OCI-LY7 (cell line): ENCODE results near the gene FMR1. TPM values are rescaled to one million over a fixed set of nuclear protein-coding genes. Genes with fewer than 3 reads are reported as not detected.

Experiments used
- Bru-seq: library from RNA; stranded (reverse); fragments of 400-500 nt; gene quantifications from one replicate; lab custom pipeline; 2021; lab: Mats Ljungman, UMichigan
- BruChase-seq, 2 experiments: library from RNA; stranded (reverse); fragments of 400-500 nt; gene quantifications; one replicate each; lab custom pipeline; 2021; lab: Mats Ljungman, UMichigan
- BruUV-seq: library from RNA; stranded (reverse); fragments of 400-500 nt; replicated peaks from 2 replicates; lab custom pipeline; 2021; lab: Mats Ljungman, UMichigan
- CTCF ChIA-PET: fragments of 300-600 bp; sonication (Branson Sonifier 250); formaldehyde crosslinking; loops from one replicate; lab custom pipeline; 2022; ENCODE audit warnings: antibody characterized with exemption; ENCODE audit not compliant: unreplicated experiment; lab: Charles Lee
- POLR2A ChIA-PET: fragments of 300-600 bp; sonication (Branson Sonifier 250); formaldehyde crosslinking; loops from one replicate; lab custom pipeline; 2022; ENCODE audit warnings: antibody characterized with exemption; lab: Charles Lee
- DNase-seq: peaks from one replicate; pipeline ENCODE4 v3.0.0-alpha.2; 2015; ENCODE audit warnings: low spot score
- H2AFZ ChIP-seq: fragments of 200-600 bp; sonication (generic), shearing (Covaris generic); 2 replicates; pipeline ENCODE4 v1.6.1; 2014; ENCODE audit warnings: mild to moderate bottlenecking, antibody characterized with exemption, low read length, moderate library complexity
- H3K27ac ChIP-seq: fragments of 200-600 bp; sonication (generic); 2 replicates; pipeline ENCODE4 v1.5.1; 2014; ENCODE audit warnings: mixed run types, low read depth, mild to moderate bottlenecking, moderate library complexity, low read length, inconsistent platforms; ENCODE audit not compliant: poor library complexity, severe bottlenecking
- H3K36me3 ChIP-seq: fragments of 200-600 bp; sonication (generic); 2 replicates; pipeline ENCODE4 v1.6.1; 2014; ENCODE audit warnings: mild to moderate bottlenecking, antibody characterized with exemption, low read length, moderate library complexity, mixed read lengths; ENCODE audit not compliant: insufficient read depth
- H3K4me1 ChIP-seq: fragments of 200-600 bp; sonication (generic); 2 replicates; pipeline ENCODE4 v1.5.1; 2014; ENCODE audit warnings: mild to moderate bottlenecking, low read length; ENCODE audit not compliant: insufficient read depth, poor library complexity, severe bottlenecking
- H3K4me2 ChIP-seq: fragments of 200-600 bp; sonication (generic); 2 replicates; pipeline ENCODE4 v1.6.1; 2014; ENCODE audit warnings: mild to moderate bottlenecking, low read length
- H3K4me3 ChIP-seq: fragments of 200-600 bp; sonication (generic); 2 replicates; pipeline ENCODE4 v1.5.1; 2014; ENCODE audit warnings: mild to moderate bottlenecking, low read depth, low read length; ENCODE audit not compliant: poor library complexity, severe bottlenecking
- H3K79me2 ChIP-seq: fragments of 200-600 bp; sonication (generic); 2 replicates; pipeline ENCODE4 v1.6.1; 2016; ENCODE audit warnings: low read depth, mild to moderate bottlenecking, low read length, moderate library complexity, mixed read lengths; ENCODE audit not compliant: insufficient read depth
- H3K9me2 ChIP-seq: fragments of 200-600 bp; sonication (generic); 2 replicates; pipeline ENCODE4 v1.6.1; 2016; ENCODE audit warnings: mild to moderate bottlenecking, low read length, mixed read lengths; ENCODE audit not compliant: insufficient read depth
- H3K9me3 ChIP-seq: fragments of 200-600 bp; sonication (generic); 2 replicates; pipeline ENCODE4 v1.6.1; 2014; ENCODE audit warnings: mild to moderate bottlenecking, mixed run types, low read length, mixed read lengths
- H4K20me1 ChIP-seq: fragments of 200-600 bp; sonication (generic); 2 replicates; pipeline ENCODE4 v1.6.1; 2014; ENCODE audit warnings: mild to moderate bottlenecking, antibody characterized with exemption, low read length, moderate library complexity, mixed read lengths; ENCODE audit not compliant: insufficient read depth
- CTCF ChIP-seq: fragments of 200-600 bp; sonication (generic); conservative IDR thresholded peaks from 2 replicates; pipeline ENCODE4 v1.5.1; 2014; ENCODE audit warnings: mild to moderate bottlenecking, antibody characterized with exemption, low read length, moderate library complexity, mixed read lengths
- EZH2phosphoT487 ChIP-seq: fragments of 200-600 bp; sonication (generic); IDR thresholded peaks from 2 replicates; pipeline ENCODE4 v1.6.1; 2018; ENCODE audit warnings: low read depth, borderline replicate concordance, mild to moderate bottlenecking, mixed run types, antibody characterized with exemption, low read length, moderate library complexity, mixed read lengths
- intact Hi-C: fragments of 100-400 bp; cut with micrococcal nuclease; formaldehyde crosslinking; loops from one replicate; pipeline ENCODE4 v1.10.0; 2022; ENCODE audit not compliant: unreplicated experiment
- long read RNA-seq: library from polyadenylated mRNA; stranded (forward); transcript quantifications from one replicate; pipeline ENCODE4 v2.0.0, GENCODE V29; 2022
- total RNA-seq, 2 experiments: library from RNA; depleted of rRNA in 1 of 2; stranded (reverse); fragments of >200 nt in 1 of 2; shearing (Covaris generic) in 1 of 2; gene quantifications; 2 replicates each; pipeline ENCODE4 v1.2.3, GENCODE V29; 2014 to 2022

Gene FMR1
- total RNA-seq (2014; rRNA removed; shearing (Covaris generic)) (19.6 and 39.6 TPM in 2 replicates), total RNA-seq (2022) (46.7 and 51.7 TPM in 2 replicates), Bru-seq, nascent RNA (percentile 86 among the genes with signal in this experiment), BruChase-seq, experiment 1, labeled RNA remaining after a 6-hour chase (percentile 80 among the genes with signal in this experiment), BruChase-seq, experiment 2, labeled RNA remaining after a 2-hour chase (percentile 83 among the genes with signal in this experiment)
- long read RNA-seq, full-length matches to known transcripts = 23 of 87 reads
- long read RNA-seq, partial matches to known transcripts = 9 of 87 reads
- long read RNA-seq, other reads (novel, unspliced or antisense) = 55 of 87 reads

GRCh38 chrX:147911192-147912022, at the start of gene FMR1:
Gene FMR1 (plus strand): TSS chrX:147911919. CDS start chrX:147912180, 261 bp downstream.
- ChIA-PET CTCF (no interaction called here), POLR2A (no interaction called here)
- TF ChIP-seq CTCF = no peak
- H4K20me1 ChIP-seq = peaks cover 28% of the 10 kb centered on the region
- H2AFZ ChIP-seq = peak within 1 kb of the TSS; percentile 96
- BruUV-seq = no TSS peak
- peak within 1 kb of the TSS; percentile 96 for H3K4me3 ChIP-seq
- H3K79me2 ChIP-seq = peaks cover 42% of the 10 kb centered on the region
- peak within 1 kb of the TSS; percentile 91 for H3K27ac ChIP-seq
- H3K36me3 ChIP-seq = no peaks in the 10 kb centered on the region
- peaks cover 30% of the 10 kb centered on the region for H3K4me1 ChIP-seq
- DNase-seq = peak; percentile 96
- intact Hi-C loops = loop anchor here (5.0 kb wide), 1 partner anchor 611 kb away; no protein-coding TSS in a partner anchor
- H3K9me2 ChIP-seq = no peaks in the 10 kb centered on the region
- peak within 1 kb of the TSS; percentile 87 for H3K4me2 ChIP-seq
- H3K9me3 ChIP-seq = no peaks in the 10 kb centered on the region

- Histone ChIP-seq H3K9me3 (no peaks in the 10 kb centered on the region), H4K20me1 (no peaks in the 10 kb centered on the region), H3K4me2 (no peak overlapping the region), H2AFZ (no peak overlapping the region), H3K27ac (no peak overlapping the region), H3K9me2 (no peaks in the 10 kb centered on the region), H3K4me3 (no peak overlapping the region), H3K4me1 (no peaks in the 10 kb centered on the region), H3K36me3 (no peaks in the 10 kb centered on the region), H3K79me2 (no peaks in the 10 kb centered on the region)
- BruUV-seq = no TSS peak
- CTCF ChIA-PET = no interaction called here
- intact Hi-C loops = no loop called here
- TF ChIP-seq EZH2phosphoT487 = no peak
- no peak for TF ChIP-seq CTCF
- POLR2A ChIA-PET = interaction anchor here (0.6 kb wide), 1 partner anchor 19 kb away, joined by 3 read pairs; no protein-coding TSS in a partner anchor
- DNase-seq = no peak
Observed at GRCh38 chrX:147875866-147876596, 35.7 kb upstream of the FMR1 start.
